ENCODE results near the gene PACRG. TPM values are rescaled to one million over a fixed set of nuclear protein-coding genes. Genes with fewer than 3 reads are reported as not detected.

Gene PACRG
- total and polyA plus RNA-seq, 9 donors = 2.5 to 33.1 (median 3.8) TPM

DNA sequence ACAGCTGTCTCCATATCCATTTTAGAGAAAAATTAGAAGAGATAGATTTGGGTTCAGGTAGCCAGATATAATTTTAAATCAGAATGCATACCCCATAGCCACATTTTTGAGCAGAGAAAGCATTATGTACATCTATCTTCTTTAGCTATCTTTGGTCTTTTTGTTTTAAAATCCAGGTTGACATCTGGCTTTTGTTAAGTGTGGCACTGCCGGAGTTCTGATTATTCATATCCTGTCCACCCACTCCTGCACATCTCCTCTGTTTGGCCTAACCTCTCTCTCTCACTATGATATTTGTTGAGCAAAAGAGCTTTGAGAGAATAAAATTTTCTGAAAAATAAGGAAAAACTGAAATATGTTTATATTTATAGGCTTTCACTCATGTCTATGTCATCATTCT is 189.7 kb downstream of the PACRG start:
- intact Hi-C loops (cut with DNase I) = no loop called here
- WGBS, 3 donors = 37 to 61% (median 44%) methylated on average over 1 of the region's 1 CpG
- DNase-seq = no peak
- TF ChIP-seq POLR2A (IDR thresholded peaks at IDR 0.05) = no peak
- TF ChIP-seq, protein P1, sequence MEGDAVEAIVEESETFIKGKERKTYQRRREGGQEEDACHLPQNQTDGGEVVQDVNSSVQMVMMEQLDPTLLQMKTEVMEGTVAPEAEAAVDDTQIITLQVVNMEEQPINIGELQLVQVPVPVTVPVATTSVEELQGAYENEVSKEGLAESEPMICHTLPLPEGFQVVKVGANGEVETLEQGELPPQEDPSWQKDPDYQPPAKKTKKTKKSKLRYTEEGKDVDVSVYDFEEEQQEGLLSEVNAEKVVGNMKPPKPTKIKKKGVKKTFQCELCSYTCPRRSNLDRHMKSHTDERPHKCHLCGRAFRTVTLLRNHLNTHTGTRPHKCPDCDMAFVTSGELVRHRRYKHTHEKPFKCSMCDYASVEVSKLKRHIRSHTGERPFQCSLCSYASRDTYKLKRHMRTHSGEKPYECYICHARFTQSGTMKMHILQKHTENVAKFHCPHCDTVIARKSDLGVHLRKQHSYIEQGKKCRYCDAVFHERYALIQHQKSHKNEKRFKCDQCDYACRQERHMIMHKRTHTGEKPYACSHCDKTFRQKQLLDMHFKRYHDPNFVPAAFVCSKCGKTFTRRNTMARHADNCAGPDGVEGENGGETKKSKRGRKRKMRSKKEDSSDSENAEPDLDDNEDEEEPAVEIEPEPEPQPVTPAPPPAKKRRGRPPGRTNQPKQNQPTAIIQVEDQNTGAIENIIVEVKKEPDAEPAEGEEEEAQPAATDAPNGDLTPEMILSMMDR (IDR thresholded peaks at IDR 0.05) = no peak
- TF ChIP-seq EP300 (IDR thresholded peaks at IDR 0.05) = no peak
- H3K36me3 ChIP-seq = no peaks in the 10 kb centered on the region
- H3K4me1 ChIP-seq (ENCODE audit: insufficient read depth) = no peaks in the 10 kb centered on the region
- H3K27ac ChIP-seq = no peak overlapping the region
- no peaks in the 10 kb centered on the region for H3K27me3 ChIP-seq
- no peaks in the 10 kb centered on the region for H3K9me3 ChIP-seq
- H3K4me3 ChIP-seq = no peak overlapping the region

DNA sequence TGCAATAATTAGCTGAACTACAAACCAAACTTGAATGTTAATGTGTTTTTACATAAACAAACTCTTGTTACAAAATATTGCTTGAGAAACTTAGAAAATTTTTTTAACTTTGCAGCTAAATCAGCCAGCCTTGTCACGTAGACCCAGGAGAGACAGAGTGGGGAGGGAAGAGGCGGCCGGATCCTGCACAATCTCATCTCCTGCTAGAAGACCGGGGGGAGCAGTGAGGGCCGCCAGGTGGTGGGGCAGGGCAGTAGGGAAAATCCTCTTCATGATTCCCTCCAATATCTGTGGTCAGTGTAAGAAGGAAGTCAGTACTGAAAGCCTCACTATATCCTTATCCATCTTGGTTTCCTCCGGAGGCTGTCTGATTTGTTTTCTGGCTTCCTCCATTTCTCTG is 193.3 kb downstream of the PACRG start:
- H3K27ac ChIP-seq = no peak overlapping the region
- no peak for DNase-seq
- WGBS, 3 donors = 20 to 51% (median 27%) methylated on average over 6 of the region's 6 CpGs
- TF ChIP-seq, protein P1 (IDR thresholded peaks at IDR 0.05) = no peak
- TF ChIP-seq POLR2A (IDR thresholded peaks at IDR 0.05) (no peak), EP300 (IDR thresholded peaks at IDR 0.05) (no peak)
- intact Hi-C loops (cut with DNase I) = no loop called here
- H3K27me3 ChIP-seq = no peaks in the 10 kb centered on the region
- no peak overlapping the region for H3K4me3 ChIP-seq
- no peaks in the 10 kb centered on the region for H3K9me3 ChIP-seq
- H3K36me3 ChIP-seq = no peaks in the 10 kb centered on the region
- no peaks in the 10 kb centered on the region for H3K4me1 ChIP-seq (ENCODE audit: insufficient read depth)

DNA sequence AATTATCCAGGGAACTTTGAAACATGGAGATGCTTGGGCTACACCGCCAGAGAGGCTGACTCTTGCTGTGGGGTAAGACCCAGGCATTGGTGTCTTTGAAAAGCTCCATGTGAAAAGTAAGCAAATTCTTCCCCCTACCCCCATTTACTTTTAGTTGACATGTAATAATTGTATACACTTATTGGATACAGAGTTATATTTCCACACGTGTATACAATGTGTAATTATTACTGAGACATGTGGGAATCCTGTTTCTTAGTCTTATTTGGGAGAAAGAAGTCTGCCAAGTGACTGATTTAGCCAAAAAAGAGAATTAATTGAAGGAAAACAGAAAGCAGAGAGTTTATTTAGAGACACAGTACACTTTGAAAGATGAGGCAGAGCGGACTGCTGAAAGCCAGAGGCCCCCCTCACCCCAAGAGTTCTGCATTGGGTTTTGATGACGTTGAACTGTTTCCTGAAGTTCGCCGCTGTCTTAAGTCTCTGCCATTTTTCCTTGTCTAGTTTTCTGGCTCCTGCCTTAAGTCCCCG is 193.8 kb downstream of the PACRG start:
- Histone ChIP-seq H3K36me3 (no peaks in the 10 kb centered on the region), H3K4me1 (ENCODE audit: insufficient read depth) (no peaks in the 10 kb centered on the region), H3K27ac (no peak overlapping the region), H3K27me3 (no peaks in the 10 kb centered on the region), H3K4me3 (no peak overlapping the region), H3K9me3 (no peaks in the 10 kb centered on the region)
- WGBS, 3 donors = 78 to 85% (median 78%) methylated on average over 7 of the region's 7 CpGs
- TF ChIP-seq EP300 (IDR thresholded peaks at IDR 0.05) (no peak), POLR2A (IDR thresholded peaks at IDR 0.05) (no peak)
- TF ChIP-seq, protein P1 (IDR thresholded peaks at IDR 0.05) = no peak
- intact Hi-C loops (cut with DNase I) = no loop called here
- DNase-seq = no peak

DNA sequence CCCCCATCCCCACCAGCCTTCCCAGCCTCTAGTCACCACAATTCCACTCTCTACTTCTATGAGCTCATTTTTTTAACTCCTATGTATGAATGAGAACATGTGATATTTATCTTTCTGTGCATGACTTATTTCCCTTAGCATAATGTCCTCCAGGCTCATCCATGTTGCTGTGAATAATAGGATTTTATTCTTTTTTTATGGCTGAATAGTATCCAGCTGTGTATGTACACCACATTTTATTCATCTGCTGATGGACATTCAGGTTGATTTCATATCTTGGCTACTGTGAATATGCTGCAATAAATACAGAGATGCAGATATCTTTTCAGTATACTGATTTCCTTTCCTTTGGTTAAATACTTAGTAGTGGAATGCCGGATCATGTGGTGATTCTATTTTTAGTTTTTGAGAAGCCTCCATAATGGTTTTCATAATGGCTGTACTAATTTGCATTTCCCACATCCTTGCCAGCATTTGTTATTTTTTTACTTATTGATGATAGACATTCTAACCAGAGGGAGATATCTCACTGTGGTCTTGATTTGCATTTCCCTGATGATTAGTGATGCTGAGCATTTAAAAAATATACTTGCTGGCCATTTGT is 194.9 kb downstream of the PACRG start:
- intact Hi-C loops (cut with DNase I) = no loop called here
- WGBS, 3 donors = 78 to 87% (median 87%) methylated on average over 1 of the region's 1 CpG
- H3K4me3 ChIP-seq = no peak overlapping the region

More for the DNA sequence above, 194.9 kb downstream of the PACRG start:
- Histone ChIP-seq H3K36me3 (no peaks in the 10 kb centered on the region), H3K27me3 (no peaks in the 10 kb centered on the region), H3K9me3 (no peaks in the 10 kb centered on the region), H3K27ac (no peak overlapping the region), H3K4me1 (ENCODE audit: insufficient read depth) (no peaks in the 10 kb centered on the region)
- no peak for DNase-seq
- TF ChIP-seq EP300 (IDR thresholded peaks at IDR 0.05) = no peak
- TF ChIP-seq POLR2A (IDR thresholded peaks at IDR 0.05) = no peak
- TF ChIP-seq, protein P1 (IDR thresholded peaks at IDR 0.05) = no peak

Measured in ovary (tissue), 9 donors.